ENCODE data around the gene KIAA0825. TPM values are rescaled to one million over a fixed set of nuclear protein-coding genes. Genes with fewer than 3 reads are reported as not detected.
A peak's percentile ranks its signal among the peaks of the same experiment; 100 is the strongest.

Gene KIAA0825
- total and polyA plus RNA-seq, 2 of the 8 experiments (the other 6 are each of a cell fraction or from before 2014, with no cell fraction given), result 0.60 to 1.0 TPM

GRCh38 chr5:94283093-94283492 is 335.3 kb downstream of the KIAA0825 start:
- H3K27me3 ChIP-seq (replicated peaks in 1 of 4; ENCODE audit: control insufficient read depth in 3 of 4, extremely low read depth in 1 of 4, insufficient read depth in 3 of 4, low read length in 3 of 4), result no peaks in the 10 kb centered on the region
- H3K79me1 ChIP-seq (ENCODE audit: low read depth, low read length), result no peaks in the 10 kb centered on the region
- H2AFZ ChIP-seq (ENCODE audit: low read length), result no peak overlapping the region
- DNase-seq (ENCODE audit: low read depth in 1 of 2, low spot score in 2 of 2) (no peak), FAIRE-seq (peak; percentile 24)
- no peaks in the 10 kb centered on the region for H3K9me3 ChIP-seq (ENCODE audit: insufficient read depth in 2 of 2, low read depth in 1 of 2, low read length in 1 of 2)
- no peak overlapping the region for H3K18ac ChIP-seq (ENCODE audit: extremely low read depth, low read length)
- H3K36me3 ChIP-seq (ENCODE audit: control insufficient read depth in 2 of 4, insufficient read depth in 4 of 4, low read length in 3 of 4), result peaks cover 0 to 3% (median 0%) of the 10 kb centered on the region in 4 experiments; a peak in 2 of 8 replicates
- H4K8ac ChIP-seq (ENCODE audit: extremely low read depth, insufficient read depth, low read length), result no peak overlapping the region
- no peak overlapping the region for H3K4ac ChIP-seq (replicated peaks; ENCODE audit: insufficient read length, low read depth, low read length)
- H3K9ac ChIP-seq (replicated peaks in 1 of 4; ENCODE audit: extremely low read depth in 1 of 4, low read depth in 3 of 4, low read length in 3 of 4), result no peak overlapping the region
- H2BK5ac ChIP-seq (ENCODE audit: low read depth, low read length), result no peak overlapping the region
- H4K20me1 ChIP-seq (replicated peaks in 1 of 2; ENCODE audit: control insufficient read depth in 1 of 2, insufficient read depth in 2 of 2, low read length in 2 of 2), result peaks cover 0 to 5% of the 10 kb centered on the region in 2 experiments
- no peak overlapping the region for H4K5ac ChIP-seq (ENCODE audit: insufficient read length, low read depth, low read length)
- H3K79me2 ChIP-seq (ENCODE audit: control insufficient read depth in 1 of 2, insufficient read depth in 2 of 2, low read length in 2 of 2), result peaks cover 0 to 72% of the 10 kb centered on the region in 2 experiments; a peak in 2 of 4 replicates
- no peak overlapping the region for H3K23ac ChIP-seq (ENCODE audit: insufficient read length)
- ChIA-PET CTCF (ENCODE audit: partially characterized antibody) (interaction anchor here (1.1 to 1.2 kb wide), 2 partner anchors 10 to 29 kb away, joined by 3 read pairs; no protein-coding TSS in a partner anchor), POLR2A (ENCODE audit: partially characterized antibody) (interaction anchor here (1.6 kb wide), 1 partner anchor 9 kb away, joined by 5 read pairs; no protein-coding TSS in a partner anchor)
- TF ChIP-seq CTCF (IDR thresholded peaks at IDR 0.05; ENCODE audit: control extremely low read depth in 1 of 3, insufficient read depth in 1 of 3, low read depth in 1 of 3, low read length in 3 of 3) (no peak), SRF (IDR thresholded peaks at IDR 0.05; ENCODE audit: low read depth, low read length) (no peak), TAF7 (optimal IDR thresholded peaks at IDR 0.05; ENCODE audit: borderline replicate concordance, low read depth, low read length) (no peak), SP1 (IDR thresholded peaks at IDR 0.05; ENCODE audit: low read depth, low read length) (no peak), BACH1 (IDR thresholded peaks at IDR 0.05; ENCODE audit: low read length) (no peak)
- no peaks in the 10 kb centered on the region; the same call in 1 of the 2 replicates for H3K23me2 ChIP-seq (ENCODE audit: low read depth, low read length)
- H3K4me2 ChIP-seq (ENCODE audit: insufficient read depth in 1 of 2, low read depth in 2 of 2, low read length in 2 of 2), result no peak overlapping the region
- H2BK15ac ChIP-seq (ENCODE audit: low read length), result no peak overlapping the region
- H3K4me3 ChIP-seq (ENCODE audit: extremely low read depth in 1 of 4, insufficient read depth in 2 of 4, low read depth in 3 of 4, low read length in 4 of 4), result no peak overlapping the region
- H2BK120ac ChIP-seq (replicated peaks; ENCODE audit: low read depth, low read length), result no peak overlapping the region
- H3K4me1 ChIP-seq (replicated peaks in 1 of 4; ENCODE audit: control insufficient read depth in 3 of 4, insufficient read depth in 4 of 4, low read length in 3 of 4), result peaks cover 0 to 7% (median 6%) of the 10 kb centered on the region in 4 experiments; a peak in 5 of 7 replicates
- WGBS, 2 experiments (ENCODE audit: extremely low coverage in 1 of 2, insufficient coverage in 1 of 2, insufficient read length in 1 of 2, insufficient replicate concordance in 2 of 2, low coverage in 1 of 2, low lambda C conversion rate in 2 of 2, missing lambda C conversion rate in 1 of 2), result 90% methylated on average over 2 of the region's 2 CpGs; no CpG with 5 or more reads in 1 of the 2 experiments
- H3K56ac ChIP-seq (replicated peaks; ENCODE audit: insufficient read length, low read depth, low read length), result no peak overlapping the region
- H3K14ac ChIP-seq (ENCODE audit: insufficient read length), result no peak overlapping the region
- no peak overlapping the region for H2AK5ac ChIP-seq (ENCODE audit: low read depth, low read length)
- H4K91ac ChIP-seq (replicated peaks; ENCODE audit: insufficient read length, low read length), result no peak overlapping the region
- no peak overlapping the region for H3K27ac ChIP-seq (ENCODE audit: low read depth, low read length)
- H2BK12ac ChIP-seq (ENCODE audit: low read depth, low read length), result no peak overlapping the region
- no peak overlapping the region for H2BK20ac ChIP-seq (ENCODE audit: low read length)
